HG03439 (cell line): ENCODE data around the gene KDM3B.

Source experiments
- ATAC-seq: cut with Tn5 transposase; IDR thresholded peaks from one replicate; pipeline ENCODE4 v1.9.1; 2021; ENCODE audit warnings: mild to moderate bottlenecking, moderate library complexity; ENCODE audit not compliant: unreplicated experiment

The KDM3B gene

GRCh38 chr5:138448481-138449398, 96.3 kb downstream of the KDM3B start:
- no peak for ATAC-seq

DNA sequence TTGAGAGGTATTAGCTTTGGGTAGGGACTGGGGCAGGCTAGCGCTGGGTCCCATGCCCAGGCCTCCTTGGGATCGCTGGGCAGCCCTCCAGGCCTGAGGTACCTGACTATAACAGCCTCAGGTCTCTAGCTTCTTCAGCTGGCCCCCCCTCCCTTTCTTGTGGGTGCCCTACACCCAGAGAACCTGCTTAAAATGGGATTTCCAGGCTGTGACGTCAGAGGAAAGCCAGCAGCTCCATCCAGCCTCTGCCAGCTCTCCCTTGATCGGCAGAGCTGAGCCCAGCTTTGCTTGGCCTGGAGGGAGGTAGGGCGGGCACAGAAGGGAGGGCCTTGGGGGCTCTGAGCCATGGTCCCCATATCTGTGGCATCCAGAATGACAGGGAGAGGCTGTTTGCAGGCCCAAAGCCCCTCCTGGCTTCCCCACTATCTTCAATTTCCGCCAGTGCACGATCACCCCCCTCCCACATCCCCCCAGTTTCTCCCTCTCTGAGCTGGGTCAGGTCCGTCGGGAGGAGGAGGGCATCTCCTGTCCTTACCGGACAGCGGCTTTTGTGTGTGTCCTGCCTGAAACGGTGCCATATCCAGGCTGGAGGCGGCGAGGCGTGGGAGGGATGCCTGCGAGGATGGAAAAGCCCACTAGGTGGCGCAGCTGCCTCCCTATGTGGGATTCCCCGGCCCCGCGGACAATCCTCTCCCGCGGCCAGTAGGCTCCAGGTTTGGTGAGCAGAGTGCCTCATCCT, 97.2 kb downstream of the KDM3B start:
- peak; percentile 71 for ATAC-seq

GRCh38 chr5:138450971-138451370, 98.5 kb downstream of the KDM3B start:
- no peak for ATAC-seq

GRCh38 chr5:138452720-138453119, 100.2 kb downstream of the KDM3B start:
- ATAC-seq: no peak

DNA sequence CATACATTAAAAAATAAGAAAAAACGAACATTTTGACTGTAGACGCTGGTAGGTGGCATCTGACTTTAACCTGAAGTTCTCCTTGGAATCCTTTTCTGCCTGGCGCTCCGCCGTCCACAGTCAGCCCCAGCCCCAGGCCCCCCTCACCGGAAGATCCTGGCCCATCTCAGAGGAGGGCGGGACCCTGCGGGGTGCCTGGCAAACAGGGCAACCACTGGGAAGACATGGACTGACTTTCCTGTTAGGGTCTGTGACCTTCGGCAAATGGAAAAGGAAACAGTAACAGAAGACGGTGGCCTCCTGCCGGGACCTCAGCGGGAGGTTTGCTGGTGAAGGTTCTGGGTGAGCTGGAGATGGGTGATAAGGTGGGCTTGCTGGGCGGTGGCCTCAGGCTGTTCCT, 101.1 kb downstream of the KDM3B start:
- no peak for ATAC-seq

DNA sequence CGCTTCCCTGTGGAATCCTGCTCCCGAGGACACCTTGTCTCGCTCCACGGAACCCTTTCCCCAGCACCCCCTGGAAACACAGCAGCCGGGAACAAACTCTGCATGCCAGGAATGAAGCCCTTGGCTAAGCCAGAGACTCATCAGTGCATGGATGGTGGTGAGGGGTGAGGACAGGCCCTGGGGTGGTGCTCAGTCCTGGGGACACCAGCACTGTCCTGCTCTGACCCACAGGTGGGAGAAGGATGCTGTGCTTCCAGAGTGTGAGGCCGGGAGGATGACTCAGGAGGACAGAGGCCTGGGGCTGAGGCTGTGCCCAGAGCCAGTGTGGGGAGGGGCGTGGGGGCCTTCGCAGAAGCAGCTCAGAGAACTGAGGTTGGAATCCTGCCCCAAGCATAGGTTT, 101.6 kb downstream of the KDM3B start:
- no peak for ATAC-seq

- no peak for ATAC-seq
Measured at GRCh38 chr5:138455232-138455930, 102.9 kb downstream of the KDM3B start.

DNA sequence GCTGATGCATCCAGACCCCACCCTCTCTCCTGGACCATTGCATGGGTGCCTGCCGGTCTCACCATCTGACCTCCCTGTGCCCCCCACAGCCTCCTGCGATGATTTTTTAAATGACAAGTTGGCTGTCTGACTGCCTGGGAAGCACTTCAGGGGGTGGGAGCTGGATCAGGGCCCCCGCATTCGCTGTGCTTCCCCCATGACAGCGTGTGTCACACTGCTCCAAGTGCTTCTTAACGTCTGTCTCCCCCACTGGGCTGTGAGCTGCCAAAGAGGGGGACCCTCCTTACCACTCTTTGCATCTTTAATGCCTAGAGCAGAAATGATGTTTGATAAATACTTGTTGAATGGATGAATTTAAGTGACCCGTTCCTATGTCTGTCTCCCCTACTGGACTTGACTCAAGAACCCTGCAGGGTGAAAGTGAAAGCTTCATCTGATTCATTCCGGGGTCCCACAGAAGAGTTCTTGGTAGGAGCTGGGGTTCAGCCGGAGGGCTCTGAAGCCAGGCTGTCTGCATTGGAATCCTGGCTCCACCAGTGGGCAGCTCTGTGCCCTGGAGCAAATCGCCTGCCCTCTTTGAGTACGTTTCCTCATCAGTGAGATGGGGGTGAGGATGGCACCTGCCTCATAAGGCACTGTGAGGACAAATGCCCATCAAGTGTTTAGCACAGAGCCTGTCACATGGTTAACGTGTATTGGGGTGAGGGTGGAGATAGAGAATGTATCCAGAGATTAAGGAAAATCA, 105.2 kb downstream of the KDM3B start:
- no peak for ATAC-seq

DNA sequence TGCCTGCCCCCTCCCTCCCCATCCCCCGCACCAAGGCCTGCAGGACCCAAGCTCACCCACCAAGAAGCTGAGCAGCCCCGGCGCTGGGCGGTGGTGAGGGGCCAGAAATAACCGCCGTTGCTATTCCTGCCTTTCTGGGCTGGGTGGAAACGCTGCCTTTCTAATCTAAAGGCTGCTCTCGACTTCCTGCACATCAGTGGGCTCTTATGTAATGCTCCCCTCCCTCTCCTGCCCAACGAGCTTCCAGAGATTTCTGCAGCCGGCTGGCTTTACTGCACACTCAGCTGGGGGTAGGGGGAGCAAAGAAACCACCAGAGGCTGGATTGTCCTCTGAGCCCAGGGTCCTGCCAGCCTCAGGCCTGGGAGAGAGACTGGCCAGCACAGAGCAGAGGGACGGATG, 105.9 kb downstream of the KDM3B start:
- no peak for ATAC-seq

DNA sequence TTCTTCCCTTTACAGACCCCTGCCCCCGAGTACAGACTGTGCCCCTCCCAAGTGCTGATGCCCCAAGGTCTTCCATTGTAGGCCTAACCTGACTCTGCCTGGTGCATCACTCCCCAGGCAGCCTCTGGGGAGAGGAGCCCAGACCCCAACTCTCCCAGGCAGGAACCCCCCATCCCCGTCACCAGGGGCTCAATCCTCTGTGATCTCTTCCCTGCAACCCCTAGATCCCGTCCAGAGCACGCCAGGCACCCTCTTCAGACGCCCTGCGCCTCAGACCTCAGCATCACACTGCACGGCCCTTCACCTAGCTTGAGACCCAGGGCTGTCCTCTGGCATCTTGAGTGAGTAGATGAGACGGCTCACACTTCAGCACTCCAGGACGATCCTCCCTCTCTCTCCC, 106.4 kb downstream of the KDM3B start:
- no peak for ATAC-seq

DNA sequence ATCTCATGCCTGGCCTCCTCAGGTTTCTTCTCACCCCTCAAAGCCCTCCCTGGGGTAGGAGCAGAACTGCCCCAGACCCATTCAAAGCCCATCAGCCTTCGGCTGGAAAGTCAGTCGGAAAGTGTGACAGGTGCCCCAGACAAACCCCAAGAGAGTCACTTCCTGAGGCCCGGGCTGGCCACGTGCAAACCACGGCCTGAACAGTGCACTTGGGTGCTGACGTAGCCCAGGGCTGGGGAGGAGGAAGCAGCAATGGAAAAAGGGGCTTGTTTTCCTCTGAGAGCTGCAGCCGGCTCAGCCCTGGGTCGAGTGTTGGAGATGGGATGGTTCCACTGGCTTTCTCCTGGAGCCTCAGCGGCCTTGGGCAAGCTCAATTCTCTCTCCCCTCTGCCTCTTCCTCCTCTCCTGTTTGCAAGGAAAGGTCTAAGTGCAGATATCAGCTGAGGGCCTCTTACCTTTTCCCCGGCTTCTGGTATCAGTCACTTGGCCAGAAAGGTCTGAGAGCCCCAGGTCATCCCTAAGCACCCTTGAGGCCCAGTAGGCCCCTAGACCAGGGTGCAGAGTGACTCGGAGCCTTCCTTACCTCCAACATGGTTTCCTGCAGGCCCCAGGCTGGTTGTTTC, 106.9 kb downstream of the KDM3B start:
- ATAC-seq: no peak

DNA sequence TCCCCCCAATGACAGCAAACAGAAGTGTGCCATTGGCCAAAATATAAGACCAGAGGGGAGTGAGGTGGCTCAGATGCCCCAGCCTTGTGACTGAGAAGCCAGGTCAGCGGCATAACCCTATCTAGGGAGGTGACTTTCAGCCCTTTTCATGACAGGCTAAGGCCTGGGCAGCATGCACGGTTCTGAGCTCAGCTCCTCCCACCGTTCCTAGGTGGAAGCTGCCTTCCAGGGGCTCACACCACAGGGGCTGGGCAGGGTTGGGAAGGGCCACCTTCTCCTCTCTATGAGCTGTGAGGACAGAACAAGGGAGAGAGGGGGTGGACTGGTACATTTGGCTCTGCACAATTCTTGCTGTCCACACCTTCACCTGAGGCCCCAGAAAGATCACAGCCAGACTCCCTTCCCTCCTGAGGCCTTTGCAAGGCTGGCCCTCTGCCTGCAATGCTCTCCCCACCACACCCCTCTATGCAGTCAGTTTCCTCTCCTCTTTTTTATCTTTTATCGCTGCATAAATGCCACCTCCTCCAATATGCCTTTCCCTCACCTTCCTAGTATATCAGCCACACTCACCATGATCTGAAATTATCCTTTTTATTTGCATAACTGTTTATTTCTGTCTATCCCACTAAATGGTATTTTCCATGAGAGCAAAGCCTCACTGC, 107.7 kb downstream of the KDM3B start:
- ATAC-seq: no peak

DNA sequence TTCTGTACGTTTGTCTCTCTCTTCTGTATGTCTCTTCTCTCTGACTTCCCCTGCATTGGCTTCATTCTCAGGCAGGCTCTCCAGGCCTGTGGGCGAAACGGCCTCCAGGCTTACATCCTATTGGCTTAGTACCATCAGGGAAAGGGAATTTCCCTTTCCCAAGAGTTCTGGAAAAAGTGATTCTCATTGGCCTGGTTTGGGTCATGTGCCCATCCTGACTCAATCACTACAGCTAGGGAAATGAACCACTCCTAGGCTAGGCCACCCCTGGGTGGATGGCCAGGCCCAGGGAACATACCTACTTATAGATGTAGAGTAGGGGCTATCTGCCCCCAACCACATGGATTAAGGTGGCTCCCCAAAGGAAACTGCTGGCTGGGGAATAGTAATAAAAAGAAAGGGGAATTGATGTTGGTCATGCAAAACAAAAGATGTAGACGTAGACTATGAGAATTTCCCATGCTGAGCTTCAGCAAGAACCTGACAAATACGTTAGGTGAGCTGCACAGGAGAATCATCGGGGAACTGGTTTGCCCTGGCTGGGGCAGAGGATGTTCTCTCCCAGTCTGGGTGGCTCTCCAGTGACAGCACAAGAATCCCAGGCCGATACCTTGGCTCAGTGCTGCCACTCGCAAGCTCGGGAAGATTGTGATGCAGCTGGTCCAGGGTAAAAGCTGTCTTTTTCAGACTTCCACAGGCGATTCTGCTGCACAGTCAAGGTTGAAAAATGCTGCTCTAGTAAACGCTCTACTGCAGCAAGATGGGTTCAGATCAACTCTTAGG, 109.0 kb downstream of the KDM3B start:
- no peak for ATAC-seq

- no peak for ATAC-seq
Measured at GRCh38 chr5:138463419-138464007, 111.0 kb downstream of the KDM3B start.

GRCh38 chr5:138464008-138464387, 111.5 kb downstream of the KDM3B start:
- peak; percentile 45 for ATAC-seq

- ATAC-seq: peak; percentile 75
Measured at GRCh38 chr5:138464388-138465260, 112.1 kb downstream of the KDM3B start.

DNA sequence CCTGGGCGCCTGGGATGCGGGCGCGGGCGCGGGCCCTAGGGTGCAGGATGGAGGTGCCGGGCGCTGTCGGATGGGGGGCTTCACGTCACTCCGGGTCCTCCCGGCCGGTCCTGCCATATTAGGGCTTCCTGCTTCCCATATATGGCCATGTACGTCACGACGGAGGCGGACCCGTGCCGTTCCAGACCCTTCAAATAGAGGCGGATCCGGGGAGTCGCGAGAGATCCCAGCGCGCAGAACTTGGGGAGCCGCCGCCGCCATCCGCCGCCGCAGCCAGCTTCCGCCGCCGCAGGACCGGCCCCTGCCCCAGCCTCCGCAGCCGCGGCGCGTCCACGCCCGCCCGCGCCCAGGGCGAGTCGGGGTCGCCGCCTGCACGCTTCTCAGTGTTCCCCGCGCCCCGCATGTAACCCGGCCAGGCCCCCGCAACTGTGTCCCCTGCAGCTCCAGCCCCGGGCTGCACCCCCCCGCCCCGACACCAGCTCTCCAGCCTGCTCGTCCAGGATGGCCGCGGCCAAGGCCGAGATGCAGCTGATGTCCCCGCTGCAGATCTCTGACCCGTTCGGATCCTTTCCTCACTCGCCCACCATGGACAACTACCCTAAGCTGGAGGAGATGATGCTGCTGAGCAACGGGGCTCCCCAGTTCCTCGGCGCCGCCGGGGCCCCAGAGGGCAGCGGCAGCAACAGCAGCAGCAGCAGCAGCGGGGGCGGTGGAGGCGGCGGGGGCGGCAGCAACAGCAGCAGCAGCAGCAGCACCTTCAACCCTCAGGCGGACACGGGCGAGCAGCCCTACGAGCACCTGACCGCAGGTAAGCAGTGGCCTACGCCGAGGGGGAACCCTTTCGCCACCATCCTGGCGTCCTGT, 113.0 kb downstream of the KDM3B start, which contains the start of gene EGR1:
TSS of gene EGR1 (plus strand) at position 219 of the 864 bp plus-strand sequence. CDS start at position 502, 283 bp downstream.
- peak; percentile 61 for ATAC-seq
